SK-N-DZ (cell line): ENCODE measurements around the gene TENM3.

Experiments
- DNase-seq: peaks from one replicate; pipeline ENCODE4 v3.0.0-alpha.2; 2015; ENCODE audit warnings: low spot score

TENM3 gene

DNA sequence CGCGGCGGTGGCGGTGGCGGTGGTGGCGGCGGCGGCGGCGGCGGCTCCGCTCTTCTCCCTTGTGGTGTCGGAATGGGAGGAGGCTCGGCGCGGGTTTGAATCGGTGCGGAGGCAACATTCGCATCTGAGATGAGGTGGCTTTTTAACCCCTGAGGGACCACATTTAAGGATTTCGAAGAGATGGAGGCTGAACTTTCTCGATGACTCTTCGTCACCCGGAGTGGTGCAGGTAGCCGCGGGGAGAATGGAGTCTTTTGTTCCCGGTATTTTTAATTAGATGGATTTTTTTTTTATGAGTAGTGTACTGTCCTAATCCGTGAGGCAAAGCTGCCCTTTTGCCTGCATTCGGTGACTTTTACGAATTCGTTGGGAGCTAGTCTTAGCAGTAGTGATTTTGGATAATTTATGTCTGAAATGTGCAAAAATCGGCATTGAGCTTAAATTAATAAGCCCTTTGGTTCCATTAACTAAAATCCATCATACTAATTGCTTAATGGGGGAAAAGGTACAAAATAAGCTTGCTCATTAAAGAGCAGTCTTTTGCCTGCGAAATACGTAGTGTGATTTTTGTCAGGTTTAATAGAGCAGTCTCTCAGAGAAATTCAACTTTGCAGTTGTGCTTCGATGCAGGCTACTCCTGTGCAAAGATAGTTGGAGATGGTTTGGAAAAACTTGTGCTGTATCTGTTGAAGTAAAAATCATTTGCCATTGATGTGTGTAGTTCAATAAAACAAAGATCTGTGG, 206.2 kb downstream of the TENM3 start:
- DNase-seq: peak; percentile 70

DNA sequence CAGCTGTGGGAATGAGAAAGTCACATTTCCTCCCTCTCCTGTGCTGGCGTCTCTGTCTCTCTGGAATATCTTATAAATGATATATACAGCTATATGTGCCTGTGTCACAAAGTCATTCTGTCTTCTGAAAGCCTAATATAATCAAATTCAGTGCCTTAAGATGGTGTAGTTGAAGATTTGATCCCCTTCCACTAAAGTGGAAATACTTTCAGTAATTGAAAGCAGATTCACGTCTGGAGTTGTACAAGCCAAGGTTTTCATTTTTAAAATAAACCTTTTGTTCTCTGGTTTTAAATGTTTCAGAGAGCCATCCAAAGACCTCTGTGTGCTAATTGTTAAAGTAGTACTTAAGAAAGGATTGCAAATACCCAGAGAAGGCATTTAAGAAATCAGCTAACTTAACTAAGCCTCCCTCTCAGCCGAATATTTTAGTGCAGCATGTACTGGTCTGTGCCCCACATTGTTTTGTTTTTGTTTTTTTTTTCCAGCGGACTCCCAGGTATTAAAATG, 206.8 kb downstream of the TENM3 start:
- DNase-seq: peak; percentile 4

DNA sequence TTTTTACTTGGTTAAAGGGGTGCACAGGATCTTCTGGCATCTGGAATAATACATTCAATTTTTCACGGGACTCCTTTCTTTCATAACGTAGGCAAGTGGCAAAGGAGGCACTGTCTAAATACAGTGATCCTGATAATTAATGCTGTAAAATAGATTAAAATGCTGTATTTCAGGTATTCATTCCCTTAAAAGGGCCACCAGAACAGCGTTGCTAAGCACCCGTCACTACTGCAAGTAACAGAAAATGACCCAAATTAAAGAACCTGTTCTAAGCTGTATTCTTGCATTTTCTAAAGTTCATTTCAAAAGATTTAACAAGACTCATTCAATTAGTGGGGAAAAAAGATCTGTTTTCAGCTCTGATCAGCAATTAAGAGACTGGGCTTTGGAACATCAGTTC, 208.2 kb downstream of the TENM3 start:
- DNase-seq: no peak

DNA sequence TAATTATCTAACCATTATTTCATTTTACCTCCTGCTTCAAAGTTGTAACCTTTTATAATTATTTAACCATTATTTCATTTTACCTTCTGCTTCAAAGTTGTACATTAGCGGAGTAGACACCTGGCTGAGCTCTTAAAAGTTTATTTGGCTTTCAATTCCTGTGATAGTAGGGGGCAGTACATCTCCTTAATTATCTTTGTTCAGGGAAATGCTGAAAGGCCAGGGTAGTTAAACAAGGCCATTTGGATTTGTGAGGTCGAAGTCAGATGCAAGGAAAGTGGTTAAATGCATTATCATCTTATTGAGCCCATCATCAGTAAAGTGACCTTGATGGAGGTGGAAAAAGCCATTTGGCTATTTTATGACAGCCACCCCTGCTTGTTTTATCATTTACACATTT, 210.6 kb downstream of the TENM3 start:
- no peak for DNase-seq

DNA sequence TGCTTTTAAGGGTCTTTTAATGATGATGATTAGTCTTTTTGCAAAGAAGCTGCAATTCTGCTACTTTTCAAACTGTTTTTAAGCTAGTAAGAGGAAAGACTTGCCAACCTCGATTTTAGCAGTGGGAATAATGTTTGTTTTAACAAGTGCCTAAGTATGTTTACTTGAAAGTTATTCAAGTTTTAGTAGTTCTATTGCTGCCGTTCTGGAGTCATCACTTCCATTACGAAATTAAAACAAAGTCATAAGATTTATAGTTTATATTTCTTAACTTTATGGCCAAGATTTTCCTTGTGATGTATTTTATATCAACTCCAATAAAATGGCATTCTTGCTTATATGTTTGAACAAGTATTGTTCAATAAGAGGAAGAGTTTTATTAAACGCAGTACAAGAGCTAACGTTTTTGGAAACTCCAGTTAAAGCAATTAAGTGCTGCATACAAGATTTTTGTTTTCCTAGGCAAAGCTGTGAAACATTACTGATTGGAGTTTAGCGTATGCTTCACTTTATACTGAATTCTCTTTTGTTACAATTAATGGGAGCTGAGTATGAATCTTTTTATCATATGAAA, 211.3 kb downstream of the TENM3 start:
- no peak for DNase-seq

DNA sequence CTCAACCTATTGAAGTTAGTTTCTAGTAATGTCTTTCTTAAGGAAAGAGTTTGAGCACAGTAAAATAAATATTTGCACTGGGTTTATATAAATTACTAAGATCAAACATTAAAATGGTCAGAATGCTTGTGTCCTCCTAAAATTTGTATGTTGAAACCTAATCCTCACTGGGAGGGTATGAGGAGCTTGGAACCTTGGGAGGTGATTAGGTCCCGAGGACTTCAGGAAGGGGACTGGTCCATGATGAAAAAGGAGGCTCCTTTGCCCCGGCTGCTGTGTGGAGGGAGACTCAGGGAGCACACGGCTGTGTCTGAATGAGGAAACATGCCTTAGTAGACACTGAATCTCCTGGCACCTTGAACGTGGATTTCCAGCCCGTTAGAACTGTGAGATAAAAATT, 221.9 kb downstream of the TENM3 start:
- no peak for DNase-seq

DNA sequence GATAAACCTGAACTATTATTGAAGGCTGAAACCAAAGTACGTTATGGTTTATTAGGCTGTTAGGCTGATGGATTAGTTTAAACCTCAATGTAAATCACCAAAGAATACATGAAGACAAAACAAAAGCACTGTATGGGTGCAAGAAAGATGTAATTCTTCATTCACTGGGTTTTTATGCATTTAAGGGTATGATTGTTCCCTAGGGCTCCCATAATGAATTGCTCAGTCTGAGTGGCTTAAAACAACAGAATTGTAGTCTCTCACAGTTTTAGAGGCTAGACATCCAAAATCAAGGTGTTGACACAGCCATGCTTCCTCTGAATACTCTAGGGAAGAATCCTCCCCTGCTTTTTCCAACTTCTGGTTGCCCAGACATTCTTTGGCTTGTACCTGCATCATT, 222.8 kb downstream of the TENM3 start:
- no peak for DNase-seq

DNA sequence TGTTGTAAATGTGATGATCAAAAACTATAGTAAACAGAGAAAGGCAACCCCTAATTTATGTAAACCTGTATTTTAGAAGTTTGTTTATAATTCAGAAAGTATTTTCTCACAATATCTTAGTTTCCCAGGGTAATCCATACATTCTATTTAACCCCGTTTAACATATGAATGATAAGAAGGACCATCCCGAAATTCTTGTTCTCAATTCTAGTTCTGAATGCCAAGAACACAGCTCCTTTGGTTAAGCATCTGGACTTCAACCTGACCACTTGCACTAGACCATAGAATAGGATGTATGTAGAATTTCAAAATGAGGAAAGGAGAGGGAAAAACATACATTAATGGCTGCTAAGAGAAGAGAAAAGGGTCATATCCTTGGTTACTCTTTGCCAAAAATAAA, 227.0 kb downstream of the TENM3 start:
- DNase-seq: no peak

DNA sequence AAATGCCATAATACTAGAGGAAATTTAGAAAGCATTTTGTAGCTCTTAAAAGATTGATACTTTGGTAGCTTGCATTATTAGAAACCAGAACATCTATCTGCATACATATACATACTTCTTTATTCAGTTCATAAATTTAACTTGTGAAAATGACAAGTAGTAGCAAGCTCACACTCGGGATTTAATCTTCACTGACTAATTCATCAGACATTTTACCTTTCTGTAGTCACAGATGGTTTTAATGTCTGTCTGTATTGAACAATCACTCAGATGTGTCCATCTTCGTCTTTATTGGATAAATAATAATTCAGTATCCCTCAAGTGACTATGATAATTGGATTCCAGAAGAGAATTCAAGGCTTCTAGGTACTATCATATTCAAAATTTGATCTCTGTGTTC, 232.3 kb downstream of the TENM3 start:
- no peak for DNase-seq

DNA sequence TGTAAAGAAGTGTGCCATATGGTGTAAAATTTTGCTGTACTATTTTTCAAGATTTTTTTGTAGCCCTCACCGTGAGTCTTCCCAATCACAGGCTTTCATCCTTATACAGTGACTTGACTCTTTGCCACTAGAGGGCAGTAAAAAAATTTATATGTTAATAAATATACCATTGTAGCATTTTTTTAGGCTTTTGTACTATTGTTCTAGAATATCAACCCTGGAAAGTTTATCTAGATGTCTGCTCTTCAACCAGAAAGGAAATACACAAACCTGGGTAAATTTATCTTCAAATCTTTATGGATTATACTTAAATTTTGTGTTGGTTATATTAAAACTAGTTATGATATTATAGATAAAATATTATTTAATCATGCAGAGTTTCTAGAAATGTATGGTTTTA, 235.3 kb downstream of the TENM3 start:
- DNase-seq: peak; percentile 34

DNA sequence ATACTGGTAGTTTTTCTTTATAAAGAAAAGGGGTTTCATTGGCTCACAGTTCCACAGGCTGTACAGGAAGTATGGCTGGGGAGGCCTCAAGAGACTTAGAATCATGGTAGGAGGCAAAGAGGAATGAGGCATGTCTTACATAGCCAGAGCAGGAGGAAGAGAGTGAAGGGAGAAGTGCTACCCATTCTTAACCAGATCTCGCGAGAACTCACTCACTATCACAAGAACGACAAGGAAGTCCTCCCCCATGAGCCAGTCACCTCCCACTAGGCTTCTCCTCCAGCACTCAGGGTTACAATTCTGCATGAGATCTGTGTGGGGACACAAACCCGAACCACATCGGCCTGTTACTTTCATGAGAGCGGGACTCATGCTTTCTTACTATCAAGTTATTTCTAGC, 240.5 kb downstream of the TENM3 start:
- DNase-seq: no peak

DNA sequence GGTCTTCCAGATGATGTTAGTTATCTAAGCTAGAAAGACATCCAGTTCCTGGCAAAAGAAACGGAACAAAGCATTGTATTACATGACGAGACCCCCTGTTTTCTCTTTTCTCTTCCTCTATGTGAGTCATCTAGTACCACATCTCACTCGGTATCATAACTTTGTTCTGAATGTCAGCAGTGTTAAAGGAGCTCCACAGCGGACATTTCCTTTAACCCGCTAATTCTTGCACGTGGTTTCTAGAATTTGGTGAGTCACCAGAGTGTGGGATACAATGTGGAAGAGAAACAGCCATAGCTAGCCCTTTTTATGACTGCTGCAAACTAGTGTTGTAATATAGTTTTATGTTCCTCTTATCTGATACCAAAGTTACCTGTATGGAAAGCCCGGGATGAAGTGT, 243.7 kb downstream of the TENM3 start:
- DNase-seq: no peak

DNA sequence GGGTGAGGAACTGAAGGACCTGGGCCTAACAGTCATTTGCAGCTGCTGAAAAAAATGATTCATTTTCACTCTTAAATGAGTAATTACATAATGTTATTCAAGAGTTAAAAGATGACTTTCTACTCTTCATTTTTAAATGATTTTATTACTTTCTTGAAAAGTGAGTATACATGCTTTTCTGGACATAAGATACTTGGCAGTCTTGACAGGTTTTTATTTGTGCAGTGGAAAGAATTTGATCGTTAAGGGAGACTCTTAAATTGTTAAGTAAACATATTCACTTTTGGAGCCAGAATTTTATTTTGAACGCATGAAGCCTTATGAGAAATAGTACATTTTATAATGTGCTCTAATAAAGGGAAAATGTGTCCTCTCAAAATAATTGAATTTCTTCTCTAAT, 245.7 kb downstream of the TENM3 start:
- no peak for DNase-seq

DNA sequence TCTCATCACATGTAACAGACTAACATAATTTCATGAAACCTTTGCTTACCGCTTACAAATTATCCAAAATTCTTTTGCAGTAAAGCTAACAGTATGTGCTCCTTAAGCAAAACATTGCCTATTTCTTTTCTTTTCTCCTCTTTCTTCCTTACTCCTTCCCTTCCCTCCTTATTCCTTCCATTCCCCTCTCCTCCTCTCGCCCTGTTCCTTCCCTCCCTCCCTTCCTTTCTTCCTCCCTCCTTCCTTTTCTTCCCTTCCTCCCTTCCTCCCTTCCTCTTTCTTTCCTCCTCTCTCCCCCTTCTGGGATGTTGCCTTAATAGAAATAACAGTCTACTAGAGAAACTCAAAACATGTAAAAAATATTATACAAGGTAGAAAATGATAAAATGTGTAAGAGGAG, 246.4 kb downstream of the TENM3 start:
- no peak for DNase-seq

DNA sequence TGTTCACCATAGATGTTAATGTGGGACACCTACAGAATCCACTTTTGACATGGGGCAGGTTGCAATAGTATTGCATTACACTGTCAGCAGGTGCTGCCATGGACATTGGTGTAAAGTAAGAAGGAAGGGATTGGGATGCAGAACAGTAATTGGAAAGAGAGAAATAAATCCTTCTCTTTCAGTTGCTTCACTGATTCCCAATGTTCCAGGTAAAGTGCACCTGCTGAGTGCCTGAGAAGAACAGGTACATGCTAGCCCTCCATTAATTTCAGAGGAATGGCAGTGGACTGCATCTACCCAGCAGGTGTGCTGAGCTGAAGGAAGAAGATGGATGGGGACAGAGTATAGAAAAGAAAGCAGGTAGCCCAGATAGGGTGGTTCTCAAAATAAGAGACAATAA, 248.5 kb downstream of the TENM3 start:
- DNase-seq: no peak

DNA sequence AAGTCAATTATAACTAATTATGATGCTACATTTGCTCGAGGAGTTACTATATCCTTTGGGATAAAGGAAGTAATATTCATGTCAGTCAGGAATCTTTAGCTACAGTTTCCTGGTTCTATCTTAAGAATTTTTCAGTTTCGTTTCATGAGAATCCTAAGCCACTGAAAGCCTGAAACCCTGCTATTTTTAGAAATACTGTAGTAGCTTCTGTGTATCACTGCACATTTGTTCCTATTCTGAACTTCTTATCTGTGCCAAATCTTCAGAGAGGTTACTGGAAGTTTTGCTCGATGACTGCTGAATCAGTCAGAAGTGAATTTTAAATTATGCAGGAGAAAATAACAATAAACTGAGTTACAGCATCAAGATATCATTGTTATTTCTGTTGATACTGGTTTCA, 249.2 kb downstream of the TENM3 start:
- DNase-seq: no peak

DNA sequence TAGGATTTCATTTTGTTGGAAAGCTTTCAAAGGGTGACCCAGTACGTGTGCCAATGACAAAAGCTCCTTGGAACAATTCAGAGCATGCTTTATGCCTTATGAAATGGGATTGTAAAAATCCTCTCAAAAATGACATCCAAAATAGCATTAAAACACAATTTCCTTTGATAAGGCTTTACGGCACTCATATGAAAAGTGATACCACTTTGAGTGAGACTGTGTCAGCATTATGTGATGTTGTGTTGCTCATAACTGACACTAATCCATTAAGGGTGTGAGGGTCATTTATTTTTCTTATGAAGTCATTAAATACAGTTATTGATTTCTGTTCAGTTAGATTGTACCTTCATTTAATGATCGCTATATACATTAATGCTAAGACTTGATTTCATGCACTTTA, 250.2 kb downstream of the TENM3 start:
- DNase-seq: no peak

DNA sequence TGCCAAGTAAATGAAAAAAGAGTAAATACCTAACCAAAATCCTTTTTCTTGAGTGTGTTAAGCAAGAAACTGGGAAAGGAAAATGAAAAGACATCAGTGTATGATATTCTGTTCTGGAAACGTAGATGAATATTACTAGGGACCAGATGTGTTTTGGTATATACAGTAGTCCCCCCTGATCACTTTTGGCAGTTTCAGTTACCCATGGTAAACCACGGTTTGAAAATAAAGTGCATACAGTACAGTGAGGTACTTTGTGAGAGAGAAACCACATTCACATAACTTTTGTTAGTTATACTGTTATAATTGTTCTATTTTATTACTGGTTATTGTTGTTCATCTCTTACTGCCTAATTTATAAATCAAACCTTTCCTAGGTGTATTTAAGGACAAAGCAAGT, 250.9 kb downstream of the TENM3 start:
- no peak for DNase-seq

DNA sequence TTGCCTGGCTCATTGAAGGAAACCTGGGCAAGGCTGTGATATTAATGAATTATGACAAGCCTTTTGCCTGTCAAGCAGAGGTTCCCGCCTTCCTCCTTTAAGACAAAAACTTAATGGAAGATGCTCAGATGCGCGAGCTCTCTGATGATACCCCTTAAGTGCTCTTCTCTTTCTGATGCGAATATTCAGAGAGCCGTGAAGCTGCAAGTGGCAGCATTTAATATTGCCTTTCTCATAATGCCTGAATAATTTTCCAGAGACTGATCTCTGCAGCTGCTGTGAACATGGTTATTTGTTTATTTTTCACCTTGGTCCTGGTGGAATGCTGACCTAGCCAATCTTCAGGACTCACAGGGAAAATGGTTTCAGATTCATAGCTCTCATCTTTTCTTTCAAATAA, 251.8 kb downstream of the TENM3 start:
- no peak for DNase-seq

DNA sequence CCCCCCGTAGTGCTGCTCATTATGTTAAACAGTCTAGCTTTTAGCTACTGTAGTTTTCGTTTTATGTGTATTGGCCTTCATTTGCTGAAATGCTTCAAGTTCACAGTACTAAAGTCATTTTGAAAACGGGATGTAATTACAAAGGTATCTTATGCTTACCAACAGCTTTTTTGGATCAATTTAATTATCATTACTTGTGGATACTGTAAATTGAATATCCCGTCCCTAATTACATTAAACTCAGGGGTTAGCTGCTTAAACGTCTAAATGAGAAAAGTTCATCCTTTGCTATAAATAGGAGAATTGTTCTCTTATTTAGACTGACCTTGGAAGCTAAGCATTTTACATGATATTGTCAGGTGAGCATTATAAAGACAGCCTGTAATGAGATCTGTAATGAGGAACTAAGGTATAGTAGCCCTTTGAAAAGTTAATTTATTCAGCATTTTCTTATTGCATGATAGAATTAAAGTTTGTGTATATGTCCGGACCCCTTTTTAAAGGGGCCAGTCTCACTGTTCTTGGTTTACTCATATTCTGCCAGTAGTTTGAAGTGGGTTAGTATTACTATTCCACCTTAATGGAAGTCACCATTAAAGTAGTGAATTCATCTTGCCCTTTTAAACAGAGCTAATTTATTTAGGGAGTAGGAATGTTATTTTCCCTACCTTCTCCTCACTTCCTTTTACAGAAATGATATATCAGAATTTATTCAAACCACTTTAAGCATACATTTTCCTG, 252.6 kb downstream of the TENM3 start:
- DNase-seq: no peak

DNA sequence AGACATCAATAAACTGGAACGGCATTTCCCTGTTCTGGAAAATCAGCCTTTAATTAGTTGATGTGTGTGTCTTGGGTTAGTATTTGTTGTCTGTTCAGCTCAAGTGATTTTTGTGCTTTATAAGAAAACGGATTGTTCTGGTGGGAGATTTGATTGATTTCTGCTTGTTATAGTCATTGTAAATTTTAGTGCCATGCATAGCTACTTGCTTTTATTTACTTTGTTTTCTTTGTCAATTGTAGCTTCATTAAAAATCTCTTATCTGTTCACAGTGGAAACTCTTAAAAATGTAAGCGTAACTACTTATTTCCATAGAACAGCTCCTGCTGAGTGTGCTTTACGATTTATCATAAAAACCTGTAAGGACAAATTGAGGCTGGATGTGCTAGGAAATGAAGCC, 253.2 kb downstream of the TENM3 start:
- DNase-seq: no peak

DNA sequence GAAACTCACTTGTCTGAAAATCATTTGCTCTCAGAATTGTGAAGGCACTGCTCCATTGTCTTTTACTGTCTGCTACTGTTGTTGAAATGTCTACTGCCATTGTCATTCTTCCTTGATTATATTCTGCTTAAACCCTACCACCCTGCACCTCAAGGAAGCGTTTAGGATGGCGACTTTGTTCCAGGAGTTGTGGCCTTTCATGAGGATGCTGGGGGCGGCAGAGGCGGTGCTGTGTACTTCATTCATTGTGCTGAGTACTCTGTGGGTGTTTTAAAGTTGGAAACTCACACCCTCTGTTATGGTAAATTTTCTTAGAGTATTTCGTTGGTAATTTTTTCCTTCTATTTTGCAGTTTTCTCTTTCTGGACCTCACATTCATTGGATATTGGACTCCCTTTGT, 258.9 kb downstream of the TENM3 start:
- DNase-seq: no peak

DNA sequence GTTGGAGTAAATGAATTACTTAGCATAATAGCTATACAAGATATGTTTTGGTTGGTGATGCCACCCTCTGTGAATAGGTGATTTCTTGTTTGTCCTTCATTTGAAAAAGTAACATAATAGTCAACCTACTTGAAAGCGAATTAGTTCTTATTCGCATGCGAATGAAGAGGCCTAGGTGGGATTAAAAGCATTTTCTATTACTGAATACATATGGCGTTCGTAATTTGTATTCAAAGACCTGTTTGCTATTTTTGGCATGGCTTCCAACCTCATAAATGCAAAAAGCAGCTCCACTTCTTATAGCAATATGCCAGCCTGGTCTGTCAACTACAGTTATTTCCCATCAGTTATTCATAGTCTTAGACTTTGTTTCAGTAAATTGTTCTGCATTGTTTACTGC, 261.3 kb downstream of the TENM3 start:
- DNase-seq: no peak
